IPS-18a (cell line): ENCODE measurements around the gene DNASE1L2.
A peak's percentile ranks its signal among the peaks of the same experiment; 100 is the strongest.
"Not testable (repeated sequence)": the region's sequence is repeated elsewhere in the genome, so short reads cannot be mapped to it uniquely, and the experiment has no call there.

Experiments
- H3K27ac ChIP-seq: one replicate; pipeline ENCODE4 v1.5.1; 2013; ENCODE audit warnings: low read length
- H3K27me3 ChIP-seq: one replicate; pipeline ENCODE4 v1.6.1; 2013; ENCODE audit warnings: mild to moderate bottlenecking, low read length; ENCODE audit not compliant: control insufficient read depth, insufficient read depth
- H3K36me3 ChIP-seq: one replicate; pipeline ENCODE4 v1.6.1; 2013; ENCODE audit warnings: low read depth, low read length; ENCODE audit not compliant: control insufficient read depth
- H3K4me1 ChIP-seq: one replicate; pipeline ENCODE4 v1.6.1; 2013; ENCODE audit warnings: low read depth, low read length; ENCODE audit not compliant: control insufficient read depth
- H3K4me3 ChIP-seq: one replicate; pipeline ENCODE4 v1.5.1; 2013; ENCODE audit warnings: low read length
- H3K9ac ChIP-seq: one replicate; pipeline ENCODE4 v1.6.1; 2013; ENCODE audit warnings: mild to moderate bottlenecking, low read length, moderate library complexity
- H3K9me3 ChIP-seq: one replicate; pipeline ENCODE4 v1.6.1; 2013; ENCODE audit warnings: low read depth, low read length; ENCODE audit not compliant: control insufficient read depth

Gene DNASE1L2

GRCh38 chr16:2195322-2196161 lies 40.7 kb upstream of the DNASE1L2 start:
- Histone ChIP-seq H3K9ac (no peak overlapping the region), H3K4me3 (peak overlapping the region; percentile 58), H3K36me3 (no peaks in the 10 kb centered on the region), H3K9me3 (no peaks in the 10 kb centered on the region), H3K27me3 (peaks cover 42% of the 10 kb centered on the region), H3K4me1 (peaks cover 2% of the 10 kb centered on the region), H3K27ac (no peak overlapping the region)

- no peaks in the 10 kb centered on the region for H3K9me3 ChIP-seq
- H3K27me3 ChIP-seq = peaks cover 42% of the 10 kb centered on the region
- H3K4me1 ChIP-seq = peaks cover 2% of the 10 kb centered on the region
- no peak within 1 kb of the TSS for H3K9ac ChIP-seq
- no peak within 1 kb of the TSS for H3K27ac ChIP-seq
- peak within 1 kb of the TSS; percentile 58 for H3K4me3 ChIP-seq
- H3K36me3 ChIP-seq = no peaks in the 10 kb centered on the region
Observed at GRCh38 chr16:2196162-2196980, 39.9 kb upstream of the DNASE1L2 start, which contains the start of gene CASKIN1. CASKIN1 (minus strand) TSS chr16:2196605; CDS start chr16:2196432, 173 bp downstream.

- Histone ChIP-seq H3K9ac (no peak overlapping the region), H3K27me3 (peaks cover 42% of the 10 kb centered on the region), H3K9me3 (no peaks in the 10 kb centered on the region), H3K36me3 (no peaks in the 10 kb centered on the region), H3K27ac (no peak overlapping the region), H3K4me3 (peak overlapping the region; percentile 30), H3K4me1 (peaks cover 2% of the 10 kb centered on the region)
Observed at GRCh38 chr16:2196981-2197511, 39.2 kb upstream of the DNASE1L2 start.

GRCh38 chr16:2197765-2198164 lies 38.5 kb upstream of the DNASE1L2 start:
- Histone ChIP-seq H3K27me3 (peaks cover 42% of the 10 kb centered on the region), H3K27ac (no peak overlapping the region), H3K36me3 (no peaks in the 10 kb centered on the region), H3K4me1 (peaks cover 2% of the 10 kb centered on the region), H3K9ac (no peak overlapping the region), H3K9me3 (no peaks in the 10 kb centered on the region), H3K4me3 (no peak overlapping the region)

GRCh38 chr16:2198283-2198682 lies 38.0 kb upstream of the DNASE1L2 start:
- Histone ChIP-seq H3K4me1 (peaks cover 2% of the 10 kb centered on the region), H3K9me3 (no peaks in the 10 kb centered on the region), H3K9ac (no peak overlapping the region), H3K4me3 (no peak overlapping the region), H3K27me3 (peaks cover 42% of the 10 kb centered on the region), H3K36me3 (no peaks in the 10 kb centered on the region), H3K27ac (no peak overlapping the region)

- no peak overlapping the region for H3K4me3 ChIP-seq
- no peak overlapping the region for H3K9ac ChIP-seq
- peaks cover 2% of the 10 kb centered on the region for H3K4me1 ChIP-seq
- no peaks in the 10 kb centered on the region for H3K36me3 ChIP-seq
- no peak overlapping the region for H3K27ac ChIP-seq
- H3K27me3 ChIP-seq = peaks cover 42% of the 10 kb centered on the region
- no peaks in the 10 kb centered on the region for H3K9me3 ChIP-seq
Observed at GRCh38 chr16:2199095-2199494, 37.1 kb upstream of the DNASE1L2 start.

GRCh38 chr16:2199621-2200139 lies 36.6 kb upstream of the DNASE1L2 start:
- H3K4me3 ChIP-seq = no peak overlapping the region
- H3K27ac ChIP-seq = no peak overlapping the region
- H3K27me3 ChIP-seq = peaks cover 42% of the 10 kb centered on the region
- H3K9ac ChIP-seq = no peak overlapping the region
- H3K9me3 ChIP-seq = no peaks in the 10 kb centered on the region
- no peaks in the 10 kb centered on the region for H3K36me3 ChIP-seq
- H3K4me1 ChIP-seq = peaks cover 2% of the 10 kb centered on the region

- Histone ChIP-seq H3K4me3 (no peak overlapping the region), H3K27me3 (peaks cover 37% of the 10 kb centered on the region), H3K9ac (no peak overlapping the region), H3K36me3 (no peaks in the 10 kb centered on the region), H3K9me3 (no peaks in the 10 kb centered on the region), H3K27ac (no peak overlapping the region), H3K4me1 (peaks cover 2% of the 10 kb centered on the region)
Observed at GRCh38 chr16:2200313-2200712, 35.9 kb upstream of the DNASE1L2 start.

- H3K4me3 ChIP-seq, H3K9ac ChIP-seq, H3K9me3 ChIP-seq, H3K27ac ChIP-seq, H3K4me1 ChIP-seq: not testable (repeated sequence)
- H3K36me3 ChIP-seq = peaks cover 11% of the 10 kb centered on the region
- H3K27me3 ChIP-seq = peaks cover 17% of the 10 kb centered on the region
Observed at GRCh38 chr16:2203119-2203688, 33.0 kb upstream of the DNASE1L2 start.

GRCh38 chr16:2204416-2205103 lies 31.7 kb upstream of the DNASE1L2 start:
- peaks cover 4% of the 10 kb centered on the region for H3K27me3 ChIP-seq
- H3K9me3 ChIP-seq = no peaks in the 10 kb centered on the region
- peaks cover 24% of the 10 kb centered on the region for H3K36me3 ChIP-seq
- H3K9ac ChIP-seq = peak overlapping the region; percentile 75
- H3K4me1 ChIP-seq = no peaks in the 10 kb centered on the region
- peak overlapping the region; percentile 96 for H3K4me3 ChIP-seq
- no peak overlapping the region for H3K27ac ChIP-seq
